Ramos (cell line): ENCODE measurements around the gene ZNF585A.
"Not testable (repeated sequence)": the region's sequence is repeated elsewhere in the genome, so short reads cannot be mapped to it uniquely, and the experiment has no call there.

Experiments used
- in situ Hi-C: fragments of 300-500 bp; cut with MboI; formaldehyde crosslinking; loops from one replicate; pipeline ENCODE4 v1.14.3; 2022; ENCODE audit warnings: low sequenced_read_pairs; ENCODE audit not compliant: unreplicated experiment

ZNF585A gene

DNA sequence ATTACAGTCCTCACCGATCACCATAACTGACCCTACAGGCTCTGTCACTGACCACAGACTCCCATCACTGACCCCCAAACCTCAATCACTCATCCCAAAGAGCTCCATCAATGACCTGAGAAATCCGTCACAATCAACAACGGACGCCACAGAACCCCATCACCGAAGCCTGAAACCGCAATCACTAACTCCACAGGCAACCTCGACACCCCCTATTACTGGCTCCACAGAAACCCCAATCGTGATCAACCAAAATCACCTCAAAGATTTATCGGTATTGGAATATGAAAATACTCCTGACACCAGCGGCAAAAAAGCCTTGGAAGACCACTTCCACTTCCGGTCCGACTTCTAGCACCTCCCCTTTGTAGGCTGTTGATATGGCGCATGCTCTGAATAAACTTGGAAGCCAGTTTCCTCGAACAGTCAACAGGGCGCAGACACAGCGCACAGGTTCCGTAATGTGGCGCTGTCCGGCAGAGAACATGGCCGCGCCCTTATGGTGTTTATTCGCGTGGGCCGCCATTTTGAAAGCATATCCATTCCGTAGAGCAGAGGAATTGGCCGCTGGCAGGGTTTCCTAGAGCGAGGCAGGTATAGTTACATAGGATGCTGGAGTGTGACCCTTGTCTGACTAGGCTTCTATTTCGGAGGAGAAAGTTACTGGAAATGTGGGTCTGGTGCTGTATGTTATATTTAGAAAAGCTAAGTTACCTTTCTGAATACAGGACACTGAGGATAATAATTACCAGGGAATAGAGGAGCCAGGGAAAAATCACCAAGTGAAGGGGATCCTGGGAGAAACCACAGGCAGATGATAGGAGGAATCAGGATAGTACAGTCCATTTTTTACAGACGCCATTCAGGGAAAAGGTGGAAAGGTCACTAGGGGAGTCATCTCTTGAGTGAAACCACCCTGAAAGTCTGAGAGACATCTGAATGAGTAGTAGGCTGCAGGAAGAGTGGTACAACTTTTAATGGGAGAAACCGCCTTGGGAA, at the start of gene ZNF585A:
Gene ZNF585A (minus strand): TSS at position 328 of the 999 bp plus-strand sequence. CDS start 2,785 bp downstream, outside the sequence.
- in situ Hi-C loops = no loop called here

DNA sequence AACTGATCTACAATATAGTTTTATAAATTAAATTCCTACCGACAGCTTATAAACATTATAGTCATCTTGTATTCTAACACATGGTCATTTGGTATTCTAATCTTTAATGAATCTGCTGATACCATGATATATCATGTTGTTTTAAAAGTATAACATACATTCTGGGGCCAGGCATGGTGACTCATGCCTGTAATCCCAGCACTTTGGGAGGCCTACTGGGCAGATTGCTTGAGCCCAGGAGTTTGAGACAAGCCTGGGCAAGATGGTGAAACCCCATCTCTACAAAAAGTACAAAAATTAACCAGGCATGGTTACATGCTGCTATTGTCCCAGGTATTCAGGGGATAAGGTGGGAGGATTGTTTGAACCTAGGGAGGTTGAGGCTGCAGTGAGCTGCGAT, 48.6 kb upstream of the ZNF585A start:
- in situ Hi-C loops = no loop called here

DNA sequence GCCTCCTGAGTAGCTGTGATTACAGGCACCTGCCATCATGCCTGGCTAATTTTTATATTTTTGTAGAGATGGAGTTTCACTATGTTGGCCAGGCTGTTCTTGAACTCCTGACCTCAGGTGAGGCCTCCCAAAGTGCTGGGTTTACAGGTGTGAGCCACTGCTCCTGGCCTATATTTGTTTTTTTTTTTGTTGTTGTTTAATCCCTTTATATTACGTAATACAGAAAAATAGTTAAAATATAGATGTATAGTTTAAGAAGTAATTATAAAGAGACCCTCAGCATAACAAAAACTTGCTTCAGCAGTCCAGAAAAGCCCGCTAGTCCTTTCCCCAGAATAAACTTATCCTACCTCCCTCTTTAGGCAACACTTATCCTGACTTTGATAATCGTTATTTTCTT, 47.9 kb upstream of the ZNF585A start:
- in situ Hi-C loops = no loop called here

DNA sequence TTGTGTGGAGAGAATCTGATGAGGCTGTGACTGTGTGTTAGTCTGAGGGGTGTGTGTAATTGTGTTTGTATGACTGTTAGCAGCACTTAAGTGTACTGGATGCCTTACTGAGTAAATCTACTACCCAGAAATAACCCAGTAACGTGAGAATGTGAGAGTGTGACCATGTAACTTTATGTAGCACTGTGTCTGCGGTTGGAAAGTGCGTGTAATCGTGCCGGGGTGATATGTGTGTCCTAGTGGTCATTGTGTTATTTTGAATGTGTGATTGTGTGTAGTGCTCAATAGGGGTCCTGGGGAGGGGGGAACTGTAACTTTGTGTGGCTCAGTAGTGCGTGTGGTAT, 46.1 kb upstream of the ZNF585A start:
- in situ Hi-C loops = no loop called here

DNA sequence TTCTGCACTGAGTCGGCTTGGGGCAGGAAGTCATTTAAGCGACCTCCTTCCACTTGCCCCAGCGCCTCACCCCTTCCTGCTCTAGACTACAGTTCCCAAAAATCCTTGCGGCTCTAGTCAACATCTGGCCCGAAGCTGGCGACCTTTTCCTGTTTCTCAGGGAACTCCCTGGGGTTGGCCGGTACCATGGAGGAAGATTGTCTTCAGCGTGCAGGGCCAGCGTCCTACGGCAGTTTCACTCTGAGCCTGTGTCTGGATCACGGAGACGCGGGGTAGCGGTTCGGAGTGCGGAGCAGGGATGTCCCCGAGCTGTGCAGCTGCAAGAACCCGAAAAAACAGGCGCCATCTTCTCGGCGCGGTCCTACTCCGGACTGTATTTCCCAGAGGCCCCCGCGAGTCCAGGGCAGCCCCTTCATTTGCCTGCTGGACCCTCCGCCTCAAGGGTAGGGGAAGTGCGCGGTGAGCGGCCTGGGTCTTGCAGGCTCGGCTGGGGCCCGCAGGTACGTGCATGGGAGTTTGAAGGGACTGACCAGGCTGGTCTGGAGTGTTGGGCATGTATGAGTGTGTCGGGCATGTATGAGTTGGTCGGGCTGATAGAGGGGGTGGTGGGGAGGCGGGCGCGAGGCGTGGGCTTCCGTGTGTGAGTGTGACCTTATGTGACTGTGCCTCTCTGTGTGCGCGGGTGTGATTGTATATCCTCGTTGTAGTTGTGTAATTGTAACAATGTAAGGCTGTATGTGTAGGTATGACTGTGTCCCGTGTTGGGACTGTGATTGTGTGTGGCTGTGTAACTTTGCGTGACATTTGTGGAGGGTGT, 45.5 kb upstream of the ZNF585A start, which contains the start of gene ZNF383:
Gene ZNF383 (plus strand): TSS at position 440 of the 817 bp plus-strand sequence. CDS start 12,240 bp downstream, outside the sequence.
- in situ Hi-C loops = no loop called here

DNA sequence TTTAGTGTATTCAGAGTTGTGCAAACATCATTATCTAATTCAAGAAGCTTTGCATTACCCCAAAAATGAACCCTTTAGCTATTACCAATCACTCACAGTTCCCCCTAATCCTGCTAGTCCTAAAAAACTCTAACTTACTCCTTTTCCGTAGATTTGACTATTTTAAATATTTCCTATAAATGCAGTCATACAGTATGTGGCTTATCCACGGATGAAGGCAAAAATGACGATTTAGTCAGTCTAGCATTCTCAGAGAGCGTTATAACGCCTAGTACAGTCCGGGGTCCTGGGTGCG, 44.9 kb upstream of the ZNF585A start:
- in situ Hi-C loops = no loop called here

DNA sequence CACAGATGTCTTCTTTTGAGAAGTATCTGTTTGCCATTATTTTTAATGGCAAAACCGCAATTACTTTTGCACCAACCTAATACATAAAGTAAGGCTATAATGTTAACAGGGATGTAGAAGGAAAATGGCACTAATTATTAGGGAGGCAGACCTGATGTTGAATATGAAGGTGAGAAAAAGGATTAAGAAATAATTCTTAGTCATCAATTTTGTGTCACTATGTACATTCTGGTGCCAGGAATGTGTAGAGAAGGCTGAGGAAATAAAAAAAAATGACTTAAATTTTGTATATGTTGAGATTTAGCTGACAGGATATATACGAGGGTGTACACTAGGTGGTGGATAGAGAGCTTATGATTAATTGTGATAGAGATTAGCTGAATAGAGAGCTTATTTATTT, 25.3 kb upstream of the ZNF585A start:
- in situ Hi-C loops = no loop called here

DNA sequence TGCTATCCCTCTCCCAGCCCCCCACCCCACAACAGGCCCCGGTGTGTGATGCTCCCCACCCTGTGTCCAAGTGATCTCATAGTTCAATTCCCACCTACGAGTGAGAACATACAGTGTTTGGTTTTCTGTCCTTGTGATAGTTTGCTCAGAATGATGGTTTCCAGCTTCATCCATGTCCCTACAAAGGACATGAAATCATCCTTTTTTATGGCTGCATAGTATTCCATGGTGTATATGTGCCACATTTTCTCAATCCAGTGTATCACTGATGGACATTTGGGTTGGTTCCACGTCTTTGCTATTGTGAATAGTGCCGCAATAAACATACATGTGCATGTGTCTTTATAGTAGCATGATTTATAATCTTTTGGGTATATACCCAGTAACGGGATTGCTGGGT, 24.6 kb upstream of the ZNF585A start:
- in situ Hi-C loops = not testable (repeated sequence)

DNA sequence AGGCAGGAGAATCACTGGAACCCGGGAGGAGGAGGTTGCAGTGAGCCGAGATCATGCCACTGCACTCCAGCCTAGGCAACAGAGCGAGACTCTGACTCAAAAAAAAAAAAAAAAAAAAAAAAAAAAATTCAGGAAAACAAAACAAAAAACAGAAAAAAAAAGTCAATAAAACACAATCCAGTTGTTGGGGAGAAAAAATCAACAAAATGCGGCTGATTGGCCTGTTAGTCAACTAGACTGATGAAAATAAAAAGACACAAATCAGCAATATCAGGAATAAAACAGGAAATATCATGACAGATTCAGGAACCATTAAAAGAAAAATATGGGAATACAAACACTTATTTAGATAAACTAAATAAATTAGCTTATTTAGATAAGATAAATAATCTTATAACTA, 22.8 kb upstream of the ZNF585A start:
- in situ Hi-C loops = not testable (repeated sequence)

DNA sequence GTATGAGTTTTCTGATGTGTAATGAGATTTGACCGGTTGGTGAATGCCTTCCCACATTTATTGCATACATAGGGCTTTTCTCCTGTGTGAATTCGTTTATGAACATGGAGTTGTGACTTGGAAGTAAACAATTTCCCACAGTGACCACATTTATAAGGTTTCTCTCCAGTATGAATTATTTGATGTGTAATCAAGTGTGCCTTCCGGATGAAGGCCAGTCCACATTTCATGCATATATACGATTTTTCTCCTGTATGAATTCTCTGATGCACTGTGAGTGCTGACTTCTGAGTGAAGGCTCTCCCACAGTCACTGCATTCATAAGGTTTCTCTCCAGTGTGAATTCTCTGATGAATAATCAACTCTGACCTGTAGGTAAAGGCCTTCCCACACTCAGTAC, 13.6 kb upstream of the ZNF585A start:
- in situ Hi-C loops = not testable (repeated sequence)

DNA sequence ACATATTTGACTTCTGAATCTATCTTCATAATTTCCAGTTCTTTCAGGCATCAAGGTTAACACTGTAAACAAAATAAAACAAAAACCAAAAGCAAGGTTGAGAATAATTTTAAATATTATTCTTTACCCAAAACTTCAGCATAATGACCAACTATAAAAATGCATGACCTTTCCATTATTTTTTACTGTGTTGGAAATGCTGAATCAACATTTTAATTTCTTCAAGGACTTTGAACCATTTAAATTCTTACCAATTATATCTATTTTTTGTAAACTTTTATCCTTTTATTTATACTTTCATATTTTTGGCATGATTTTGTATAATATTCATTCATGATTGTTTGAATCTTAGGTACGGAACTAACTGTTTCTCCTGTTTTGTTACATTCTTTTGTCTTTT, 6.9 kb downstream of the ZNF585A start:
- in situ Hi-C loops = no loop called here

DNA sequence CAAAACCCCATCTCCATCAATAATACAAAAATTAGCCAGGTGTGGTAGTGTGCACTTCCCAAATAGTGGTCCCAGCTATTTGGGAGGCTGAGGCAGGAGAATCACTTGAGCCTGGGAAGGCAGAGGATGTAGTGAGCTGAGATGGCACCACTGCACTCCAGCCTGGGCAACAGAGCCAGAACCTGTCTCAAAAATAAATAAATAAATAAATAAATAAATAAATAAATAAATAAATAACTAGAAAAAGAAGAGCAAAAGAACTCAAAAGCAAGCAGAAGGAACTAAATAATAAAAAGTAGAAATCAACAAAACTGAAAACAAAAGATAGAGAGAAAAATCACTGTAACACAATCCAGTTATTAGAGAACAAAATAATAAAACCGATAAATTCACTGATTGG, 12.3 kb downstream of the ZNF585A start:
- in situ Hi-C loops = no loop called here

DNA sequence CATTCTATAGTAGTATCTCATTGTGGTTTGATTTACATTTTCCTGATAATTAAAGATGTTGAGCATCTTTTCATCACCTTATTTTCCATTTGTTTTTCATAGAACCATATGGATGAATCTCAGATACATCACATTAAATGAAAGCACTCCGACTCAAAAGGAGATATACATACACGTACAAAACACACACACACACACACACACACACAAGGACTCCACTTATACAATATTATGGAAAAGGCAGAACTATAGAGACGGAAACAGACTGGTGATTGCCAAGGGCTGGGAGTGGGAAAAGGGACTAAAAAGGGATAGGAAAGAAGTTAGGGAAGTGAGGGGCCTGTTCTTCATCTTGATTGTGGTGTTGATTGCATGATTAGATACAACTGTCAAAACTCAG, 24.3 kb downstream of the ZNF585A start:
- in situ Hi-C loops = no loop called here

DNA sequence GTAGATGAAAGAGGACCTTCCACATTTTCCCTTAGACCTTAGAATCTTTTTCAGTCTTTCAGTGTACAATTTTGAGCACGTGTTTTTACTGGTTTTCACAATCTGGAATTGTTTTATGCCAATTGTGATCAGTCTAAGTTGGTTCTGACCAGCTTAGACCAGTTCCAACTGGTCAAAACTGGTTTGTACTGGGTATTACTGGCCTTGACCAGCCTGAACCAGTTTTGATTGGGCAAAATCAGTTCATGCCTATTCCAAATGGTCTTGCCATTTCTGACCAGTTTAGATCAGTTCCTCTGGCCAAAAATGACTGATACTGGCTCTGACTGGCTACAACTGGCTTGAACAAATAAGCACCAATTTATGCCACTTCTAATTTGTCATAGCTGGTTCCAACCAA, 36.4 kb downstream of the ZNF585A start:
- in situ Hi-C loops = no loop called here

DNA sequence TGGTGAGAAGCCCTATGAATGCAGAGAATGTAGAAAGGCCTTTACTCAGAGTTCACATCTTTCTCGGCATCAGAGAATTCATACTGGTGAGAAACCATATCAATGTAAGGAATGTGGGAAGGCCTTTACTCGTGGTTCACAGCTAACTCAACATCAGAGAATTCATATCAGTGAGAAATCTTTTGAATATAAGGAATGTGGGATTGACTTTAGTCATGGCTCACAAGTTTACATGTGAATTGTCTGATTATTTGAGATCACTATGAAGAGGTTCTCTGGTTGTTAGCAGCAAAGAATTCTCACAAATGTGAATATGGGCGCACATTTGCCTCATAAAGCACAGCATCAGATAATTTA, 43.7 kb downstream of the ZNF585A start:
- in situ Hi-C loops = no loop called here

DNA sequence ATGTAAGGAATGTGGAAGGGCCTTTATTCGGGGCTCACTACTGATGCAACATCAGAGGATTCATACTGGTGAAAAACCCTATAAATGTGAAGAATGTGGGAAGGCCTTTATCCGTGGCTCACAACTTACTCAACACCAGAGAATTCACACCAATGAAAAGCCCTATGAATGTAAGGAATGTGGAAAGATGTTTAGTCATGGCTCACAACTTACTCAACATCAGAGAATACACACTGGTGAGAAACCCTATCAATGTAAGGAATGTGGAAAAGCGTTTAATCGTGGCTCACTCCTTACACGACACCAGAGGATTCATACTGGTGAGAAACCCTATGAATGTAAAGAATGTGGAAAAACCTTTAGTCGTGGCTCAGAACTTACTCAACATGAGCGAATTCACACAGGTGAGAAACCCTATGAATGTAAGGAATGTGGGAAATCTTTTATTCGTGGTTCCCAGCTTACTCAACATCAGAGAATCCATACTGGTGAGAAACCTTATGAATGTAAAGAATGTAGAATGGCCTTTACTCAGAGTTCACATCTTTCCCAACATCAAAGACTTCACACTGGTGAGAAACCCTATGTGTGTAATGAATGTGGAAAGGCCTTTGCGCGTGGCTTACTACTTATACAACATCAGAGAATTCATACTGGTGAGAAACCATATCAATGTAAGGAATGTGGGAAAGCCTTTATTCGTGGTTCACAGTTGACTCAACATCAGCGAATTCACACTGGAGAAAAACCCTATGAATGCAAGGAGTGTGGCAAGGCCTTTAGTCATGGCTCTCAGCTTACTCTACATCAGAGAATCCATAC, 44.3 kb downstream of the ZNF585A start:
- in situ Hi-C loops = no loop called here

DNA sequence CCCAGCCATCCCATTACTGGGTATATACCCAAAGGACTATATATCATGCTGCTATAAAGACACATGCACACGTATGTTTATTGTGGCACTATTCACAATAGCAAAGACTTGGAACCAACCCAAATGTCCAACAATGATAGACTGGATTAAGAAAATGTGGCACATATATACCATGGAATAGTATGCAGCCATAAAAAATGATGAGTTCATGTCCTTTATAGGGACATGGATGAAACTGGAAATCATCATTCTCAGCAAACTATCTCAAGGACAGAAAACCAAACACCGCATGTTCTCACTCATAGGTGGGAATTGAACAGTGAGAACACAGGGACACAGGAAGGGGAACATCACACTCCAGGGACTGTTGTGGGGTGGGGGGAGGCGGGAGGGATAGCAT, 50.4 kb downstream of the ZNF585A start:
- in situ Hi-C loops = not testable (repeated sequence)

DNA sequence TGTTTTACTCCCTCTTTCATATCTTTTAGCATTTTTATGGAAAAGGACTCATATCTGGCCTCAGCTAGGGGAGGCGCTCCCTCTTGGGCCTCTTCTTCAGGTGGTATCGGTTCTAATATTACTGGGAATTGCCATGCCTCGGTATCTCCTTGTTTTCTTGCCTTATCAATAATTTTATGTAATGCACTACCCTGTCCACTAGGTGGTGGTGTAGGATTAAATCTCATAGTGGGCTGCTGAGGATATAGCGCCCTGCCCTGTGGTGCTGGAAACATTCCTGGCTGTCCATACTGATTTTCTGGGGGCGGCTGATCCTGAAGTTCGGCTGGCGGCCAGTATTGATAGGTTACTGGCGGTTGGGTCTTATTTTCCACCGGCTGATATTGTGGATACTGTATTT, 58.5 kb downstream of the ZNF585A start:
- in situ Hi-C loops = no loop called here

DNA sequence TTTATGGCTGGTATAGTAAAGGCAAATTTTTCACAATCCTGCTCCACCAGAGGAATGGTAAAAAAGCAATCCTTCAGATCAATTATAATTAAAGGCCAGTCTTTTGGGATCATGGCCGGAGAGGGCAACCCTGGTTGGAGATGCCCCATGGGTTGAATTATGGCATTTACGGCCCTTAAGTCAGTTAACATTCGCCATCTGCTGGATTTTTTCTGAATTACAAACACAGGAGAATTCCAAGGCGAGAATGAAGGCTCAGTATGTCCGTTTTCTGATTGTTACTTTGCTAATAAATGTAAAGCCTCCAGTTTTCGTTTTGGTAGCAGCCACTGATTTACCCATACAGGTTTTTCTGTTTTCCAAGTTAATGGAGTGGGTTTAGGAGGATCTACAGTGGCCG, 60.7 kb downstream of the ZNF585A start:
- in situ Hi-C loops = not testable (repeated sequence)

DNA sequence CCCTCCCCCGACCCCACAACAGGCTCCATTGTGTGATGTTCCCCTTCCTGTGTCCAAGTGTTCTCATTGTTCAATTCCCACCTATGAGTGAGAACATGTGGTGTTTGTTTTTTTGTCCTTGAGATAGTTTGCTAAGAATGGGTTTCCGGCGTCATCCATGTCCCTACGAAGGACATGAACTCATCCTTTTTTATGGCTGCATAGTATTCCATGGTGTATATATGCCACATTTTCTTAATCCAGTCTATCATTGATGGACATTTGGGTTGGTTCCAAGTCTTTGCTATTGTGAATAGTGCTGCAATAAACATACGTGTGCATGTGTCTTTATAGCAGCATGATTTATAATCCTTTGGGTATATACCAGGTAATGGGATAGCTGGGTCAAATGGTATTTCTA, 68.4 kb downstream of the ZNF585A start:
- in situ Hi-C loops = not testable (repeated sequence)

DNA sequence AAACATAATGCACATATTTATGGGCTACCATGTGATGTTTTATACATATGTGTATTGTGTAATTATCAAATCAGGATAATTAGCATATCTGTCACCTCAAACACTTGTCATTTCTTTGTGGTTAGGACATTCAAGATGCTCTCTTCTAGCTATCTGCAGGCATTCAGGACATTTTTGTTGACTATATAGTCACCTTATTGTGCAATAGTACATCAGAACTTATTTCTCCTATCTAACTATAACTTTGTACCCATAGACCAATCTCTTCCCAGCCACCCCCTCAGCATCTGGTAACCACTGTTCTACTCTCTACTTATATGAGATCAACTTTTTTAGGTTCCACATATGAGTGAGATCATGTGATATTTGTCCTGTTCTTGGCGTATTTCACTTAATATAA, 73.9 kb downstream of the ZNF585A start:
- in situ Hi-C loops = no loop called here
